Upper lobe of left lung (tissue), 6 donors: ENCODE results near the gene STK11. TPM values are rescaled to one million over a fixed set of nuclear protein-coding genes. Genes with fewer than 3 reads are reported as not detected.
A peak's percentile ranks its signal among the peaks of the same experiment; 100 is the strongest.

Experiments
- ATAC-seq, 2 donors: fragments of 200-7000 bp; cut with Tn5 transposase; one replicate each; pipeline ENCODE4 v1.9.1; 2022; ENCODE audit warnings: mild to moderate bottlenecking in 2 of 2, moderate library complexity in 2 of 2; ENCODE audit not compliant: low FRiP score in 2 of 2
- DNase-seq, 2 donors: peaks; one replicate each; pipeline ENCODE4 v3.0.0-alpha.2; 2019 to 2020
- H3K27ac ChIP-seq, 4 donors: fragments of 200-600 bp; sonication (generic); one replicate each; pipeline ENCODE4 v1.5.1; 2016 to 2019
- H3K27me3 ChIP-seq, 4 donors: fragments of 200-600 bp; sonication (generic); one replicate each; pipeline ENCODE4 v1.5.1; 2017 to 2019
- H3K36me3 ChIP-seq, 4 donors: fragments of 200-600 bp; sonication (generic); one replicate each; pipeline ENCODE4 v1.5.1; 2016 to 2019
- H3K4me1 ChIP-seq, 4 donors: fragments of 200-600 bp; sonication (generic); one replicate each; pipeline ENCODE4 v1.5.1; 2018 to 2019
- H3K4me3 ChIP-seq, 4 donors: fragments of 200-600 bp; sonication (generic); one replicate each; pipeline ENCODE4 v1.5.1; 2017 to 2019; ENCODE audit warnings: mild to moderate bottlenecking in 2 of 4, moderate library complexity in 1 of 4
- H3K9me3 ChIP-seq, 4 donors: fragments of 200-600 bp; sonication (generic); one replicate each; pipeline ENCODE4 v1.5.1; 2018 to 2019
- CTCF ChIP-seq, 6 experiments: fragments of 450-650 bp in 4 of 6; fragments of 200-600 bp in 2 of 6; sonication (generic) in 2 of 6; IDR thresholded peaks; one replicate each; pipeline ENCODE4 v1.5.1; 2016 to 2019; ENCODE audit warnings: antibody characterized with exemption in 6 of 6
- EP300 ChIP-seq, 4 donors: sonication (generic); formaldehyde crosslinking; IDR thresholded peaks; one replicate each; pipeline ENCODE4 v1.5.1; 2017; ENCODE audit warnings: antibody characterized with exemption in 4 of 4, control low read depth in 2 of 4
- POLR2A ChIP-seq, 4 donors: fragments of 450-650 bp; IDR thresholded peaks; one replicate each; pipeline ENCODE4 v1.5.1; 2016 to 2017; ENCODE audit warnings: antibody characterized with exemption in 4 of 4, mild to moderate bottlenecking in 2 of 4
- POLR2AphosphoS5 ChIP-seq, 2 donors: sonication (generic); formaldehyde crosslinking; IDR thresholded peaks; one replicate each; pipeline ENCODE4 v1.5.1; 2017; ENCODE audit warnings: antibody characterized with exemption in 2 of 2
- WGBS, 2 donors: methylation state at CpG; one replicate each; pipeline ENCODE4 v1.1.5; 2017 to 2018; 5-methylcytosine and 5-hydroxymethylcytosine counted together
- total RNA-seq, 6 donors: library from RNA; depleted of rRNA in 4 of 6; stranded (reverse); fragments of >200 nt in 4 of 6; gene quantifications; one replicate each; pipeline versions ENCODE4 v1.1.0 to v1.2.1, GENCODE V29; 2016 to 2021
- donor health status: DM: no; HTN: no; CAD: no; lungs with moderate emphysema.
- donor health status: DM: no; HTN: yes; CAD: no; lungs with severe emphysema.

STK11 gene
- total RNA-seq, 6 donors from 2014 or later = 50.2 to 168 (median 63.2) TPM

- no peak for ATAC-seq
- peaks cover 19 to 43% (median 33%) of the 10 kb centered on the region in 4 donors for H3K36me3 ChIP-seq
- H3K27ac ChIP-seq = peak overlapping the region; percentile 97 to 100 (median 100)
- WGBS, 2 donors = 0% methylated on average over 17 to 39 of the region's 90 CpGs
- H3K4me1 ChIP-seq = peaks cover 45 to 64% (median 57%) of the 10 kb centered on the region in 4 donors
- DNase-seq = peak in 1 of 2 donors; percentile 89
- no peak for TF ChIP-seq POLR2AphosphoS5 (IDR thresholded peaks at IDR 0.05)
- TF ChIP-seq POLR2A (IDR thresholded peaks at IDR 0.05) = peak in 1 of 4 donors; percentile 11
- H3K4me3 ChIP-seq = peak overlapping the region; percentile 75 to 97 (median 92)
- H3K9me3 ChIP-seq = peaks cover 0 to 4% (median 0%) of the 10 kb centered on the region in 4 donors
- no peaks in the 10 kb centered on the region for H3K27me3 ChIP-seq
Observed at GRCh38 chr19:1250437-1251260, 45.1 kb downstream of the STK11 start.

GRCh38 chr19:1251330-1252220 lies 46.0 kb downstream of the STK11 start:
- DNase-seq = peak; percentile 84 to 90
- peaks cover 19 to 52% (median 42%) of the 10 kb centered on the region in 4 donors for H3K36me3 ChIP-seq
- H3K4me1 ChIP-seq = peaks cover 44 to 64% (median 56%) of the 10 kb centered on the region in 4 donors
- peak overlapping the region; percentile 75 to 97 (median 92) for H3K4me3 ChIP-seq
- no peaks in the 10 kb centered on the region for H3K27me3 ChIP-seq
- H3K27ac ChIP-seq = peak overlapping the region; percentile 97 to 100 (median 100)
- peaks cover 0 to 4% (median 0%) of the 10 kb centered on the region in 4 donors for H3K9me3 ChIP-seq
- peak; percentile 70 to 74 for TF ChIP-seq POLR2AphosphoS5 (IDR thresholded peaks at IDR 0.05)
- TF ChIP-seq EP300 (IDR thresholded peaks at IDR 0.05) = no peak
- TF ChIP-seq POLR2A (IDR thresholded peaks at IDR 0.05) = peak in 2 of 4 donors; percentile 18 to 65
- peak; percentile 0 to 1 for ATAC-seq
- WGBS, 2 donors = 0 to 1% methylated on average over 2 to 38 of the region's 41 CpGs

GRCh38 chr19:1252221-1252820 lies 46.7 kb downstream of the STK11 start:
- Histone ChIP-seq H3K9me3 (peaks cover 0 to 4% (median 0%) of the 10 kb centered on the region in 4 donors), H3K27ac (peak overlapping the region; percentile 97 to 100 (median 100)), H3K27me3 (no peaks in the 10 kb centered on the region), H3K4me3 (peak overlapping the region; percentile 75 to 97 (median 92)), H3K36me3 (peaks cover 22 to 60% (median 50%) of the 10 kb centered on the region in 4 donors), H3K4me1 (peaks cover 46 to 68% (median 59%) of the 10 kb centered on the region in 4 donors)
- 1 to 3% methylated on average over 20 to 26 of the region's 30 CpGs for WGBS, 2 donors
- ATAC-seq (peak; percentile 62 to 78), DNase-seq (peak; percentile 92 to 93)
- TF ChIP-seq EP300 (IDR thresholded peaks at IDR 0.05) (peak in 2 of 4 donors; percentile 56 to 57), POLR2AphosphoS5 (IDR thresholded peaks at IDR 0.05) (peak; percentile 67 to 93), CTCF (IDR thresholded peaks at IDR 0.05) (no peak), POLR2A (IDR thresholded peaks at IDR 0.05) (peak in 1 of 4 donors; percentile 54)

GRCh38 chr19:1252821-1253513 lies 47.4 kb downstream of the STK11 start:
- H3K27me3 ChIP-seq = no peaks in the 10 kb centered on the region
- H3K9me3 ChIP-seq = peaks cover 0 to 4% (median 0%) of the 10 kb centered on the region in 4 donors
- peak overlapping the region; percentile 97 to 100 (median 100) for H3K27ac ChIP-seq
- peaks cover 22 to 66% (median 56%) of the 10 kb centered on the region in 4 donors for H3K36me3 ChIP-seq
- DNase-seq (peak; percentile 96), ATAC-seq (peak; percentile 59 to 83)
- peaks cover 46 to 68% (median 59%) of the 10 kb centered on the region in 4 donors for H3K4me1 ChIP-seq
- WGBS, 2 donors = 0% methylated on average over 2 to 3 of the region's 26 CpGs
- H3K4me3 ChIP-seq = peak overlapping the region; percentile 29 to 97 (median 82)
- TF ChIP-seq EP300 (IDR thresholded peaks at IDR 0.05) (peak in 3 of 4 donors; percentile 52 to 63 (median 58)), POLR2A (IDR thresholded peaks at IDR 0.05) (peak in 2 of 4 donors; percentile 36 to 56), CTCF (IDR thresholded peaks at IDR 0.05) (peak in 2 of 6 experiments; percentile 52 to 68), POLR2AphosphoS5 (IDR thresholded peaks at IDR 0.05) (peak; percentile 62 to 69)
